Kidney tubule cell (primary cell): ENCODE data around the gene SMC1A.

Source experiments
- DNase-seq: peaks from one replicate; pipeline ENCODE4 v3.0.0-alpha.2; 2018; ENCODE audit warnings: low spot score

The SMC1A gene

GRCh38 chrX:53340852-53341645 lies 81.4 kb downstream of the SMC1A start:
- no peak for DNase-seq

GRCh38 chrX:53337101-53337500 lies 85.4 kb downstream of the SMC1A start:
- no peak for DNase-seq

- no peak for DNase-seq
Measured at GRCh38 chrX:53333853-53334252, 88.6 kb downstream of the SMC1A start.

- DNase-seq, result no peak
Measured at GRCh38 chrX:53332204-53332603, 90.2 kb downstream of the SMC1A start.

- no peak for DNase-seq
Measured at GRCh38 chrX:53330331-53330730, 92.1 kb downstream of the SMC1A start.

- DNase-seq, result no peak
Measured at GRCh38 chrX:53324803-53325202, 97.7 kb downstream of the SMC1A start.
